Progenitor cell of endocrine pancreas (in vitro differentiated cells): ENCODE data around the gene TPP1. TPM values are rescaled to one million over a fixed set of nuclear protein-coding genes. Genes with fewer than 3 reads are reported as not detected.

Experiments used
- DNase-seq: peaks from one replicate; pipeline ENCODE4 v3.0.0; 2021; ENCODE audit warnings: low spot score; ENCODE audit not compliant: unreplicated experiment
- H3K27ac Mint-ChIP-seq: 2 replicates; pipeline ENCODE4 v1.8.0; 2021; ENCODE audit warnings: mild to moderate bottlenecking, moderate library complexity, mixed read lengths
- H3K27me3 Mint-ChIP-seq: 2 replicates; pipeline ENCODE4 v1.8.0; 2021; ENCODE audit warnings: mixed read lengths
- H3K36me3 Mint-ChIP-seq: 2 replicates; pipeline ENCODE4 v1.8.0; 2022; ENCODE audit warnings: mixed read lengths; ENCODE audit not compliant: insufficient read depth
- H3K4me1 Mint-ChIP-seq: 2 replicates; pipeline ENCODE4 v1.8.0; 2021; ENCODE audit warnings: low read depth, mixed read lengths
- H3K4me3 Mint-ChIP-seq: 2 replicates; pipeline ENCODE4 v1.8.0; 2021; ENCODE audit warnings: low read depth, mild to moderate bottlenecking, moderate library complexity, mixed read lengths
- H3K9me3 Mint-ChIP-seq: 2 replicates; pipeline ENCODE4 v1.8.0; 2021; ENCODE audit warnings: low read depth, mixed read lengths
- total RNA-seq: library from RNA; stranded (reverse); gene quantifications from 2 replicates; pipeline ENCODE4 v1.2.1, GENCODE V29; 2021
- TF ChIP-seq, protein P1 (sequence below): fragments of 200-600 bp; sonication (generic); IDR thresholded peaks from one replicate; pipeline ENCODE4 v1.5.0; 2021; ENCODE audit warnings: antibody characterized with exemption, mild to moderate bottlenecking; ENCODE audit not compliant: unreplicated experiment

The TPP1 gene
- total RNA-seq, 1 donor from 2014 or later, result 59.9 TPM

DNA sequence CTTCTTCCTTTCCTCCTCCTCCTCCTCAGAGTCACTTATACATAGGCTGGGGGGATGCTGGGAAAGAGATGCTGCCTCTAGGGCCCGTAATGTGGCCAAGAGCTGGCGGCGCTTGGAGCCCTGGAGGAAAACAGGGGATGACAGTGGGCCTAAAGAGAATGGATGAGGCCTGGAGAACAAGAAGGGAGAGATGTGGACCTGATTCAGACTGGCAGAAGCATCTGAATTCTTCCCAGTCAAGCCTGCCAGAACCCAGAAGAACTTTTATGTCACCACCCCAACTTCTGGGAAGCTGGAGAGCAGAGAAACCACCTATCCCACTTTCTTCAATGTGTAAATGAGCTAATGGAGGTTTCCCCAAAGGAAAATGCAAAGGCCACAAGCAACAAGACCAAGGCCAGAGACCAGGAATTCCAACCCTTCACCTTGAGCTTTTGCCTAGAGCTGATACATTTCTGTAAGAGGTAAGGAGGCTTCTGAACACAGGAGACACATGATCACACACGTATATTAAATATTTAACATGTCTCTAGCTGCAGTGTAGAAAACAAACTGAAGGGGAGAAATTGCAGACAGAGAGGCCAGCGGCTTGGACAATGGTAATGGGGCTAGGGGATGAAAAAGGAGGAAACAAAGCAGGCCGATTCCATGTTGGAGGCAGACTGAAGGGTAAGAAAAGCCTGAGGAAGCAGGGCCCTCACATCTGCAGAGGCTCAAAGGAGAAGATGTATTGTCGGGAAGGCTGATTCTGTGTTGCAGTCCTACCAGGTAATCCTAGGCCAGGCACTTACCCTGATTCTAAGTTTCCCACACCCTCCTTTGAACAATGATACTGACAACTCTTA is 16.9 kb downstream of the TPP1 start:
- TF ChIP-seq, protein P1, sequence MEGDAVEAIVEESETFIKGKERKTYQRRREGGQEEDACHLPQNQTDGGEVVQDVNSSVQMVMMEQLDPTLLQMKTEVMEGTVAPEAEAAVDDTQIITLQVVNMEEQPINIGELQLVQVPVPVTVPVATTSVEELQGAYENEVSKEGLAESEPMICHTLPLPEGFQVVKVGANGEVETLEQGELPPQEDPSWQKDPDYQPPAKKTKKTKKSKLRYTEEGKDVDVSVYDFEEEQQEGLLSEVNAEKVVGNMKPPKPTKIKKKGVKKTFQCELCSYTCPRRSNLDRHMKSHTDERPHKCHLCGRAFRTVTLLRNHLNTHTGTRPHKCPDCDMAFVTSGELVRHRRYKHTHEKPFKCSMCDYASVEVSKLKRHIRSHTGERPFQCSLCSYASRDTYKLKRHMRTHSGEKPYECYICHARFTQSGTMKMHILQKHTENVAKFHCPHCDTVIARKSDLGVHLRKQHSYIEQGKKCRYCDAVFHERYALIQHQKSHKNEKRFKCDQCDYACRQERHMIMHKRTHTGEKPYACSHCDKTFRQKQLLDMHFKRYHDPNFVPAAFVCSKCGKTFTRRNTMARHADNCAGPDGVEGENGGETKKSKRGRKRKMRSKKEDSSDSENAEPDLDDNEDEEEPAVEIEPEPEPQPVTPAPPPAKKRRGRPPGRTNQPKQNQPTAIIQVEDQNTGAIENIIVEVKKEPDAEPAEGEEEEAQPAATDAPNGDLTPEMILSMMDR, result no peak
- no peak for DNase-seq
- no peaks in the 10 kb centered on the region for H3K27me3 Mint-ChIP-seq
- peaks cover 25% of the 10 kb centered on the region for H3K4me1 Mint-ChIP-seq
- H3K9me3 Mint-ChIP-seq, result no peaks in the 10 kb centered on the region
- H3K36me3 Mint-ChIP-seq, result peaks cover 11% of the 10 kb centered on the region
- no peak overlapping the region for H3K4me3 Mint-ChIP-seq
- H3K27ac Mint-ChIP-seq, result no peak overlapping the region

DNA sequence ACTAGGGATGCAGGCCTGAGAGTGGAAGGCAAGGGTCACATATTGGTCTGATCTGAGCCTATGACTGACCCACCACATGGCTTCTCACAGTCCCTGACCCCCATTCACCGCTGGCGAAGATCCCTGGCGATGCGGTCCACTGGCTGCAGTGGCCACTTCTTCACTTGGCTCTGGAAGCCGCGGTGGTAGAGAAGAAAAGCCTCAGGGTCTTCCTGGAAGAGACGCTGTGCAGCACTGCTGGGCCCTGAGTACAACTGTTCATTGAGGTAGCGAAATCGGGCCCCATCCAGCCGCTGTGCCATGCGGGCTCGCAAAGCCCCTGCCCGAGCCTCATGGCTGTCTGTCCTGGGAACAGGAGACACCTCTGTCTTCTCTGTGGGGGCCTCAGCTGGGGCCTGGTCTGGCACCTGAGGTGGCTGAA is 18.2 kb downstream of the TPP1 start:
- Mint-ChIP-seq H3K9me3 (no peaks in the 10 kb centered on the region), H3K27ac (no peak overlapping the region), H3K4me1 (peaks cover 17% of the 10 kb centered on the region), H3K27me3 (no peaks in the 10 kb centered on the region), H3K36me3 (peaks cover 13% of the 10 kb centered on the region), H3K4me3 (no peak overlapping the region)
- TF ChIP-seq, protein P1, result no peak
- DNase-seq, result no peak

DNA sequence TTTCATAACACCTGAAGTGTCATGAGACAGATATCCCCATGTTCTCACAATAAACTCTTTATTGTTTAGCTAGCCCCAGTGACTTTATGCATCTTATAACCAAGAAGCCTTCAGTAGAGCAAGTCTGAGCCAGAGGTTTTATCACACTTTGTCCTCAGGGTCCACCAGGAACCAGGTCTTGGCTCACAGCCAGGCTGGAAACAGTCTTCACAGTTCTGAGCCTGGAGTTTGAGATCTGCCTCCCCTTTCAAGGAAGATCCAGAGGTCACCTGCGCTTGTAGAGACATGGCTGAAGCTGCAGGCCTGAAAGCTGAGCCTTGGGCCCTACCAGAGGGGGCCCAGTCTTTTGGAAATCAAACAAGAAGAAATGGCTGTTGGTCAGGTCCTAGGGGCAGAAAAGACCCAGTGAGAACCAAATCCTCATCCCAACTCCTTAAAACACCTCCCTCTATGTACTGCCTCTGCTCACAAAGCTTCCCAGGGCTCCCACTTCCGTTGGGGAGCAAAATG is 19.3 kb downstream of the TPP1 start:
- H3K36me3 Mint-ChIP-seq, result peaks cover 13% of the 10 kb centered on the region
- TF ChIP-seq, protein P1, result no peak
- no peak for DNase-seq
- no peak overlapping the region for H3K4me3 Mint-ChIP-seq
- H3K27me3 Mint-ChIP-seq, result no peaks in the 10 kb centered on the region
- no peak overlapping the region for H3K27ac Mint-ChIP-seq
- H3K9me3 Mint-ChIP-seq, result no peaks in the 10 kb centered on the region
- peaks cover 16% of the 10 kb centered on the region for H3K4me1 Mint-ChIP-seq

DNA sequence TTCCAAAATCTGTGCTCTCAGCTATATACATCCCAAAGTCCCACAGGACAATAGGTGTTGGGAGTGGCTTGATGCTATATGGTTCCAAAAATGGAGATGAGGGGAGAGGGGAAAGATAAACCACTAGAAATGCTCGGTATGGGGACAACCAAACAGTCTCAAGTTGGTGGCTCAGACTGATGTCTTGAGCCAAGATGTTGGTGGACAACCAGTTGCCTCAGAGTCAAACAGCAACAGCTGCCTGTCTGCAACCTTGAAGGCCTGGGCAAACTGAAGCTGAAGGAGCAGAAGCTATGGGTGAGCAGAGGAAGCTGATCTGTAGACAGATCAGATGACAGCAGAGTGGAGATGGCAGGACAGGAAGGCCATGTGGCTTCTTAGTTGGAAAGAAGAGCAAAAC is 19.8 kb downstream of the TPP1 start:
- Mint-ChIP-seq H3K27me3 (no peaks in the 10 kb centered on the region), H3K9me3 (no peaks in the 10 kb centered on the region), H3K4me3 (no peak overlapping the region), H3K36me3 (peaks cover 13% of the 10 kb centered on the region), H3K27ac (no peak overlapping the region), H3K4me1 (peaks cover 16% of the 10 kb centered on the region)
- DNase-seq, result no peak
- TF ChIP-seq, protein P1, result no peak

DNA sequence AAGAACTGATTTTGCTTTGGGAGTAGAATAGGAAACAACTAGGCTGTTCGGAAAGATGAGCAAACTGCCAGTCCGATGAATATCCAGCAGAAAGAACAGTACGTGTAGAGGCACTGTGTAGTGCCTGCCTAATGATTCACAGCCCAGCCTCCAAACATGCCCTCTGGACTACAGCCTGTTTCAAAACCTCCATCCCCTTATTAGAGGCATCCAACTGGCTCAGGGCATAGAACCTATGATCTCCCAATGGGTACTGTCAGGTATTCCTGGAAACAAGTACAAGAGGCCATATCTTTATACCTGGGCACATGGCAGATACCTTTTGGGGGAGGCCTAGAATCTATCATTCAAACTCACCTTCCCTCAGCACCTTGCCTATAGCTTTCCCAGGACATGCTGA is 20.7 kb downstream of the TPP1 start:
- H3K4me1 Mint-ChIP-seq, result peaks cover 16% of the 10 kb centered on the region
- H3K4me3 Mint-ChIP-seq, result no peak overlapping the region
- no peak for DNase-seq
- H3K36me3 Mint-ChIP-seq, result peaks cover 17% of the 10 kb centered on the region
- H3K27ac Mint-ChIP-seq, result no peak overlapping the region
- no peaks in the 10 kb centered on the region for H3K27me3 Mint-ChIP-seq
- TF ChIP-seq, protein P1, result no peak
- H3K9me3 Mint-ChIP-seq, result no peaks in the 10 kb centered on the region
